Ovary (tissue), 9 donors: Measurements from ENCODE around the gene BTF3. TPM values are rescaled to one million over a fixed set of nuclear protein-coding genes. Genes with fewer than 3 reads are reported as not detected.

Experiments used
- DNase-seq, 5 donors: peaks; one replicate each; pipeline ENCODE4 v3.0.0-alpha.2; 2019 to 2020
- H3K27ac ChIP-seq, 2 donors: fragments of 200-600 bp; one replicate each; pipeline versions ENCODE4 v1.5.1 to v1.8.0; 2019 to 2022
- H3K27me3 ChIP-seq: fragments of 200-600 bp; one replicate; pipeline ENCODE4 v1.8.0; 2022
- H3K36me3 ChIP-seq: fragments of 200-600 bp; sonication (generic); one replicate; pipeline ENCODE4 v1.5.1; 2019
- H3K4me1 ChIP-seq: one replicate; pipeline ENCODE4 v1.8.1; 2013; ENCODE audit warnings: mild to moderate bottlenecking, moderate library complexity; ENCODE audit not compliant: insufficient read depth
- H3K4me3 ChIP-seq: fragments of 200-600 bp; sonication (generic); one replicate; pipeline ENCODE4 v1.5.1; 2017
- H3K9me3 ChIP-seq, 2 donors: fragments of 200-600 bp in 1 of 2; sonication (generic) in 1 of 2; one replicate each; pipeline versions ENCODE4 v1.5.1 to v1.8.1; 2013 to 2019; ENCODE audit warnings: mild to moderate bottlenecking in 1 of 2, moderate library complexity in 1 of 2
- CTCF ChIP-seq, 3 donors: fragments of 450-650 bp in 2 of 3; fragments of 200-600 bp in 1 of 3; IDR thresholded peaks; one replicate each; pipeline versions ENCODE4 v1.5.1 to v1.8.0; 2016 to 2022; ENCODE audit warnings: antibody characterized with exemption in 3 of 3, mild to moderate bottlenecking in 1 of 3
- EP300 ChIP-seq: sonication (generic); formaldehyde crosslinking; IDR thresholded peaks from one replicate; pipeline ENCODE4 v1.6.1; 2017; ENCODE audit warnings: antibody characterized with exemption
- POLR2A ChIP-seq: fragments of 450-650 bp; IDR thresholded peaks from one replicate; pipeline ENCODE4 v1.6.1; 2017; ENCODE audit warnings: antibody characterized with exemption, mild to moderate bottlenecking, moderate library complexity
- WGBS, 3 donors: extraction: QIAGEN DNeasy Blood & Tissue Kit in 1 of 3; methylation state at CpG; one replicate each; pipeline versions ENCODE4 v1.1.5 to v1.1.7; 2013 to 2017; 5-methylcytosine and 5-hydroxymethylcytosine counted together
- intact Hi-C, 4 donors: fragments of 100-400 bp; cut with DNase I; formaldehyde crosslinking; loops; one replicate each; pipeline versions ENCODE4 v1.11.0 to v1.15.1; 2022 to 2023
- polyA plus RNA-seq, 2 donors: library from polyadenylated mRNA; stranded (reverse); fragments of 200-250 nt in 1 of 2; fragments of 350-450 nt in 1 of 2; fragmentation: Illumina TruSeq in 1 of 2; extraction: RNeasy Lipid Tissue Mini Kit (QIAGEN cat#74804) in 1 of 2; gene quantifications; one replicate each; pipeline ENCODE4 v1.2.3, GENCODE V29; 2013 to 2014
- total RNA-seq, 7 donors: library from RNA; depleted of rRNA in 2 of 7; stranded (reverse); fragments of >200 nt in 2 of 7; fragmentation: NEBNext Ultra II Directional in 3 of 7; extraction: Animal tissue kit (Norgen Biotek cat#: 25700) in 3 of 7; gene quantifications; one replicate each; pipeline versions ENCODE4 v1.1.0 to v1.2.4, GENCODE V29; 2016 to 2023
- donor health status: DM: no; HTN: no; CAD: no; lungs with moderate emphysema.
- donor health status: DM: no; HTN: no; CAD: no.
- donor health status: Bipolar disorder and iron deficiency.
- donor health status: DM: yes; HTN: yes; CAD: no.
- donor health status: DM: no; HTN: no; CAD: no.
- donor health status: DM: yes; HTN: yes; CAD: no.

Gene BTF3
- total and polyA plus RNA-seq, 9 donors, result 648 to 1,776 (median 975) TPM

GRCh38 chr5:73471654-73472053 is 26.6 kb upstream of the BTF3 start:
- no peak for DNase-seq
- Histone ChIP-seq H3K36me3 (no peaks in the 10 kb centered on the region), H3K27ac (no peak overlapping the region), H3K9me3 (no peaks in the 10 kb centered on the region), H3K4me3 (no peak overlapping the region), H3K27me3 (no peaks in the 10 kb centered on the region), H3K4me1 (no peaks in the 10 kb centered on the region)
- intact Hi-C loops, result no loop called here
- TF ChIP-seq CTCF (IDR thresholded peaks at IDR 0.05) (no peak), POLR2A (no peak), EP300 (no peak)

- no peaks in the 10 kb centered on the region for H3K4me1 ChIP-seq
- H3K9me3 ChIP-seq, result no peaks in the 10 kb centered on the region
- H3K36me3 ChIP-seq, result no peaks in the 10 kb centered on the region
- DNase-seq, result no peak
- WGBS, 3 donors, result 57 to 92% (median 60%) methylated on average over 3 of the region's 3 CpGs
- H3K4me3 ChIP-seq, result no peak overlapping the region
- intact Hi-C loops, result no loop called here
- H3K27ac ChIP-seq, result no peak overlapping the region
- H3K27me3 ChIP-seq, result no peaks in the 10 kb centered on the region
- TF ChIP-seq CTCF (IDR thresholded peaks at IDR 0.05) (no peak), POLR2A (no peak)
Measured at GRCh38 chr5:73472116-73472515, 26.1 kb upstream of the BTF3 start.

GRCh38 chr5:73480500-73480899 is 17.7 kb upstream of the BTF3 start:
- no peak for DNase-seq
- intact Hi-C loops, result no loop called here
- Histone ChIP-seq H3K4me1 (no peaks in the 10 kb centered on the region), H3K27me3 (no peaks in the 10 kb centered on the region), H3K27ac (no peak overlapping the region), H3K36me3 (no peaks in the 10 kb centered on the region), H3K4me3 (no peak overlapping the region), H3K9me3 (no peaks in the 10 kb centered on the region)
- TF ChIP-seq POLR2A (no peak), CTCF (IDR thresholded peaks at IDR 0.05) (no peak), EP300 (no peak)
- WGBS, 3 donors, result 82 to 91% (median 85%) methylated on average over 1 of the region's 1 CpG

- intact Hi-C loops, result no loop called here
- Histone ChIP-seq H3K36me3 (no peaks in the 10 kb centered on the region), H3K4me1 (no peaks in the 10 kb centered on the region), H3K27ac (no peak overlapping the region), H3K27me3 (no peaks in the 10 kb centered on the region), H3K9me3 (no peaks in the 10 kb centered on the region), H3K4me3 (no peak overlapping the region)
- 68 to 74% (median 71%) methylated on average over 4 of the region's 4 CpGs for WGBS, 3 donors
- TF ChIP-seq CTCF (IDR thresholded peaks at IDR 0.05), result no peak
- TF ChIP-seq EP300, result no peak
- no peak for TF ChIP-seq POLR2A
- DNase-seq, result no peak
Measured at GRCh38 chr5:73482383-73483136, 15.7 kb upstream of the BTF3 start.
